Stimulated activated naive CD8-positive, alpha-beta T cell treated with anti-CD3 and anti-CD28 coated beads, Interleukin-15, amount 100 ng/mL, for 72 hours (primary cell): ENCODE results near the gene KIRREL3.

Experiments
- ATAC-seq: fragments of 150-1000 bp; cut with Tn5 transposase; 2 replicates; pipeline ENCODE4 v1.10.0; 2021; ENCODE audit warnings: mild to moderate bottlenecking, moderate library complexity
- DNase-seq, 2 donors: peaks; one replicate each; pipeline ENCODE4 v3.0.0; 2021 to 2022
- H3K27ac Mint-ChIP-seq, 2 donors: one replicate each; pipeline ENCODE4 v1.8.0; 2022; ENCODE audit warnings: mild to moderate bottlenecking in 2 of 2, mixed read lengths in 2 of 2, moderate library complexity in 2 of 2
- H3K27me3 Mint-ChIP-seq: one replicate; pipeline ENCODE4 v1.8.0; 2022; ENCODE audit warnings: mixed read lengths
- H3K4me1 Mint-ChIP-seq: one replicate; pipeline ENCODE4 v1.8.0; 2022; ENCODE audit warnings: mild to moderate bottlenecking, mixed read lengths
- H3K4me3 Mint-ChIP-seq, 2 donors: one replicate each; pipeline ENCODE4 v1.8.0; 2022; ENCODE audit warnings: mild to moderate bottlenecking in 2 of 2, mixed read lengths in 2 of 2, moderate library complexity in 1 of 2
- H3K9me3 Mint-ChIP-seq, 2 donors: one replicate each; pipeline ENCODE4 v1.8.0; 2022; ENCODE audit warnings: mixed read lengths in 2 of 2

KIRREL3 gene

GRCh38 chr11:126734752-126735151, 265.8 kb downstream of the KIRREL3 start:
- H3K27ac Mint-ChIP-seq, result no peak overlapping the region

GRCh38 chr11:126733685-126734084, 266.9 kb downstream of the KIRREL3 start:
- Mint-ChIP-seq H3K27me3 (peaks cover 17% of the 10 kb centered on the region), H3K9me3 (no peaks in the 10 kb centered on the region), H3K4me3 (no peak overlapping the region), H3K27ac (no peak overlapping the region), H3K4me1 (no peaks in the 10 kb centered on the region)
- no peak for DNase-seq
- ATAC-seq, result no peak

More at GRCh38 chr11:126734752-126735151, 265.8 kb downstream of the KIRREL3 start:
- H3K4me3 Mint-ChIP-seq, result no peak overlapping the region
- peaks cover 17% of the 10 kb centered on the region for H3K27me3 Mint-ChIP-seq
- no peaks in the 10 kb centered on the region for H3K9me3 Mint-ChIP-seq
- no peaks in the 10 kb centered on the region for H3K4me1 Mint-ChIP-seq
- ATAC-seq (no peak), DNase-seq (no peak)

- peaks cover 17% of the 10 kb centered on the region for H3K27me3 Mint-ChIP-seq
- H3K27ac Mint-ChIP-seq, result no peak overlapping the region
- H3K4me1 Mint-ChIP-seq, result no peaks in the 10 kb centered on the region
These were observed 267.6 kb downstream of the KIRREL3 start for GRCh38 chr11:126732981-126733380.

GRCh38 chr11:126731576-126732142, 268.9 kb downstream of the KIRREL3 start:
- Mint-ChIP-seq H3K27me3 (peaks cover 17% of the 10 kb centered on the region), H3K9me3 (no peaks in the 10 kb centered on the region), H3K4me1 (no peaks in the 10 kb centered on the region), H3K4me3 (no peak overlapping the region), H3K27ac (no peak overlapping the region)
- DNase-seq (no peak), ATAC-seq (no peak)

More at GRCh38 chr11:126732981-126733380, 267.6 kb downstream of the KIRREL3 start:
- Mint-ChIP-seq H3K4me3 (no peak overlapping the region), H3K9me3 (no peaks in the 10 kb centered on the region)
- DNase-seq, result no peak
- no peak for ATAC-seq

GRCh38 chr11:126727381-126727780, 273.2 kb downstream of the KIRREL3 start:
- H3K4me1 Mint-ChIP-seq, result no peaks in the 10 kb centered on the region
- H3K27ac Mint-ChIP-seq, result no peak overlapping the region
- ATAC-seq (no peak), DNase-seq (no peak)
- no peak overlapping the region for H3K4me3 Mint-ChIP-seq
- H3K27me3 Mint-ChIP-seq, result peaks cover 10% of the 10 kb centered on the region
- no peaks in the 10 kb centered on the region for H3K9me3 Mint-ChIP-seq

GRCh38 chr11:126725521-126725920, 275.0 kb downstream of the KIRREL3 start:
- no peak overlapping the region for H3K4me3 Mint-ChIP-seq
- H3K27me3 Mint-ChIP-seq, result no peaks in the 10 kb centered on the region

GRCh38 chr11:126725043-126725442, 275.5 kb downstream of the KIRREL3 start:
- Mint-ChIP-seq H3K27me3 (no peaks in the 10 kb centered on the region), H3K27ac (no peak overlapping the region)
- no peak for ATAC-seq

More at GRCh38 chr11:126725521-126725920, 275.0 kb downstream of the KIRREL3 start:
- DNase-seq (no peak), ATAC-seq (no peak)
- H3K27ac Mint-ChIP-seq, result no peak overlapping the region
- H3K4me1 Mint-ChIP-seq, result no peaks in the 10 kb centered on the region
- no peaks in the 10 kb centered on the region for H3K9me3 Mint-ChIP-seq

GRCh38 chr11:126723665-126724045, 276.9 kb downstream of the KIRREL3 start:
- ATAC-seq, result no peak
- Mint-ChIP-seq H3K9me3 (no peaks in the 10 kb centered on the region), H3K27me3 (peaks cover 13% of the 10 kb centered on the region), H3K4me3 (no peak overlapping the region), H3K4me1 (no peaks in the 10 kb centered on the region), H3K27ac (no peak overlapping the region)
- no peak for DNase-seq

More at GRCh38 chr11:126725043-126725442, 275.5 kb downstream of the KIRREL3 start:
- H3K9me3 Mint-ChIP-seq, result no peaks in the 10 kb centered on the region
- DNase-seq, result no peak
- no peaks in the 10 kb centered on the region for H3K4me1 Mint-ChIP-seq
- H3K4me3 Mint-ChIP-seq, result no peak overlapping the region

GRCh38 chr11:126722956-126723664, 277.5 kb downstream of the KIRREL3 start:
- no peaks in the 10 kb centered on the region for H3K9me3 Mint-ChIP-seq
- no peak overlapping the region for H3K4me3 Mint-ChIP-seq
- no peak overlapping the region for H3K27ac Mint-ChIP-seq
- DNase-seq, result no peak
- H3K4me1 Mint-ChIP-seq, result no peaks in the 10 kb centered on the region
- peaks cover 13% of the 10 kb centered on the region for H3K27me3 Mint-ChIP-seq
- ATAC-seq, result no peak

GRCh38 chr11:126722006-126722736, 278.4 kb downstream of the KIRREL3 start:
- ATAC-seq, result no peak
- H3K27me3 Mint-ChIP-seq, result peaks cover 13% of the 10 kb centered on the region
- H3K9me3 Mint-ChIP-seq, result no peaks in the 10 kb centered on the region

GRCh38 chr11:126720539-126721235, 279.9 kb downstream of the KIRREL3 start:
- DNase-seq (no peak), ATAC-seq (no peak)
- Mint-ChIP-seq H3K27me3 (peaks cover 13% of the 10 kb centered on the region), H3K4me1 (no peaks in the 10 kb centered on the region), H3K9me3 (no peaks in the 10 kb centered on the region), H3K4me3 (no peak overlapping the region), H3K27ac (no peak overlapping the region)

More at GRCh38 chr11:126722006-126722736, 278.4 kb downstream of the KIRREL3 start:
- Mint-ChIP-seq H3K27ac (peak overlapping the region in 1 of 2 donors; percentile 20), H3K4me3 (no peak overlapping the region), H3K4me1 (no peaks in the 10 kb centered on the region)
- DNase-seq, result no peak

- DNase-seq (no peak), ATAC-seq (no peak)
- Mint-ChIP-seq H3K4me3 (no peak overlapping the region), H3K27me3 (peaks cover 13% of the 10 kb centered on the region), H3K4me1 (no peaks in the 10 kb centered on the region), H3K9me3 (no peaks in the 10 kb centered on the region), H3K27ac (no peak overlapping the region)
These were observed 280.8 kb downstream of the KIRREL3 start for GRCh38 chr11:126719740-126720139.

GRCh38 chr11:126718276-126718675, 282.3 kb downstream of the KIRREL3 start:
- no peak overlapping the region for H3K27ac Mint-ChIP-seq
- DNase-seq (no peak), ATAC-seq (no peak)
- no peaks in the 10 kb centered on the region for H3K9me3 Mint-ChIP-seq
- H3K4me1 Mint-ChIP-seq, result no peaks in the 10 kb centered on the region
- no peak overlapping the region for H3K4me3 Mint-ChIP-seq
- peaks cover 23% of the 10 kb centered on the region for H3K27me3 Mint-ChIP-seq

GRCh38 chr11:126716456-126717083, 284.0 kb downstream of the KIRREL3 start:
- no peak overlapping the region for H3K27ac Mint-ChIP-seq
- no peak overlapping the region for H3K4me3 Mint-ChIP-seq
- no peaks in the 10 kb centered on the region for H3K4me1 Mint-ChIP-seq
- peaks cover 38% of the 10 kb centered on the region for H3K27me3 Mint-ChIP-seq
- DNase-seq (peak; percentile 21 to 24), ATAC-seq (no peak)
- no peaks in the 10 kb centered on the region for H3K9me3 Mint-ChIP-seq

- no peak overlapping the region for H3K4me3 Mint-ChIP-seq
- ATAC-seq, result no peak
- DNase-seq, result no peak
- H3K9me3 Mint-ChIP-seq, result no peaks in the 10 kb centered on the region
- no peaks in the 10 kb centered on the region for H3K4me1 Mint-ChIP-seq
- peaks cover 37% of the 10 kb centered on the region for H3K27me3 Mint-ChIP-seq
- H3K27ac Mint-ChIP-seq, result no peak overlapping the region
These were observed 286.8 kb downstream of the KIRREL3 start for GRCh38 chr11:126713806-126714205.
